Endometrium (tissue), 2 donors: ENCODE data around the gene LGALS3BP.
"Not testable (repeated sequence)": the region's sequence is repeated elsewhere in the genome, so short reads cannot be mapped to it uniquely, and the experiment has no call there.

ENCODE experiments used
- FAIRE-seq: peaks from 2 replicates; lab custom pipeline; 2012; peaks lifted over from hg19 to GRCh38; lab: Jason Lieb, UNC
- donor health status: control.
- donor health status: control.

The LGALS3BP gene, protein sequence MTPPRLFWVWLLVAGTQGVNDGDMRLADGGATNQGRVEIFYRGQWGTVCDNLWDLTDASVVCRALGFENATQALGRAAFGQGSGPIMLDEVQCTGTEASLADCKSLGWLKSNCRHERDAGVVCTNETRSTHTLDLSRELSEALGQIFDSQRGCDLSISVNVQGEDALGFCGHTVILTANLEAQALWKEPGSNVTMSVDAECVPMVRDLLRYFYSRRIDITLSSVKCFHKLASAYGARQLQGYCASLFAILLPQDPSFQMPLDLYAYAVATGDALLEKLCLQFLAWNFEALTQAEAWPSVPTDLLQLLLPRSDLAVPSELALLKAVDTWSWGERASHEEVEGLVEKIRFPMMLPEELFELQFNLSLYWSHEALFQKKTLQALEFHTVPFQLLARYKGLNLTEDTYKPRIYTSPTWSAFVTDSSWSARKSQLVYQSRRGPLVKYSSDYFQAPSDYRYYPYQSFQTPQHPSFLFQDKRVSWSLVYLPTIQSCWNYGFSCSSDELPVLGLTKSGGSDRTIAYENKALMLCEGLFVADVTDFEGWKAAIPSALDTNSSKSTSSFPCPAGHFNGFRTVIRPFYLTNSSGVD

GRCh38 chr17:78979780-78980623 is at the start of gene LGALS3BP:
TSS of gene LGALS3BP (minus strand) at chr17:78979923. CDS start at chr17:78977191, 2,732 bp downstream.
- peak; percentile 59 for FAIRE-seq

GRCh38 chr17:79028496-79029326 is 49.0 kb upstream of the LGALS3BP start:
- FAIRE-seq = no peak

DNA sequence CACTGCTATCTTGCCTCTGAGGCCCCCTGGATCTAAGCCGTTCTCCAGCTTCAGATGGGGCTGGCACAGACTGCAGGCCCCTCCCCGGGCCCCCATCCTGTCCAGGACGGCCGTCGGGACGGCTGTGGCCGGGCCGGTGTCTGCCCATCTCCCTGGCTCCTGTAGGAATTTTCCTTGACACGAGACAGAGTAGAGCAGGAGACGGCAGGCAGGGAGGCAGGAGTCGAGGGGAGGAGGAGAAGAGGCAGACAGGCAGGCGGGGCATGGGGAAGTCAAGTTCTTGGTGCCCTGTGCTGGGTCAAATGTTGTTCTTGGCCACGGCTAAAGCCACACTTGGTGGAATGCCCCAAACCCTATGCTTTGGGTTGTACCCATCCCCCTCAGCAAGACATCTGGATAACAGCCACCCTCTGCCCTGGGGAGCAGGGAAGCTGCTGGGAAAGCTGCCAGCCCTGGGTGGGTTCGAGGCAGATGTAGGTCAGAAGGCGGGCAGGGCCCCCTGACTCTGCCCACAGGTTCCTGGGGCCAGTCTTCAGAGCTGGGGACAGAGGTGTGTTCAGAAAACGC is 48.3 kb upstream of the LGALS3BP start:
- FAIRE-seq = no peak

- no peak for FAIRE-seq
Measured at GRCh38 chr17:79027274-79027924, 47.7 kb upstream of the LGALS3BP start.

DNA sequence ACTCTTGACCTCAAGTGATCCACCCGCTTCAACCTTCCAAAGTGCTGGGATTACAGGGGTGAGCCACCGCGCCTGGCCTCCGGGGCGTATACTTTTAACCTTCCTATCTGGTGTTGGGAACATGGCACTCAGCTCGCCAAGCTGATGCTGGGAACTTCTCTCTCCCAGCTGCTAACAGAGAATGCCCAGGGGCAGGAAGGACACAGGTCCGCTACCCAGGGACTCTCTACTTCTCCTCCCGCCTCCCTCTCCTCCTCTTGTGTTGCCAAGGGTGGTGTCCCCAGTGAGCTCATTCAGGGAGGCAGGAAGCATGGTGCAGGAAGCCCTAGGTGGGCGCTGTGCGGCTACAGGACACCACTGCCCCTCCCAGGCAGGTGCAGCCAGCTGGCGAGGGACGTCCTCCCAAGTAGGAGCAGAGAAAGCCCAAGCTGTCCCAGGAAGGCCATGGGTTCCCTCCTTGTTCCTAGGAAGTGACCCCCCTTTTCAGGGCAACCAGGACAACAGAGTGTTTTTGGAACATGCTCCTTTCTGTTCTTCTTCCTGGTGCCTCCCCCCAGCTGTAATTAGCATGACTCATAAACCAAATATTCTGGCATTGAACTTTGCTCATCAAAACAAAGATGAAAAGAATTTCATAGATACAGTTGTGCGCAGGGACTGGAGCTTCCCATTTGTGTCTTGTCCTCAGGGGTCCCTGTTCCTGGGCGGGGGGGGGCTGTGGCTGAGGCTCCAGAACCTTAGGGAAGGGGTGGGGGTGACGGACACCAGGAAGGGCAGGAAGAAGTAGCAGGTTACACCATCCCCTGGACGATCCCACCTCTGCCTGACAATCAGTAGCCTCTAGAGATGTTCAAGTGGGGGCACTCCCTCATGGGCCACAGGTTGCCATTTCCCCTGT is 46.9 kb upstream of the LGALS3BP start:
- FAIRE-seq = no peak

DNA sequence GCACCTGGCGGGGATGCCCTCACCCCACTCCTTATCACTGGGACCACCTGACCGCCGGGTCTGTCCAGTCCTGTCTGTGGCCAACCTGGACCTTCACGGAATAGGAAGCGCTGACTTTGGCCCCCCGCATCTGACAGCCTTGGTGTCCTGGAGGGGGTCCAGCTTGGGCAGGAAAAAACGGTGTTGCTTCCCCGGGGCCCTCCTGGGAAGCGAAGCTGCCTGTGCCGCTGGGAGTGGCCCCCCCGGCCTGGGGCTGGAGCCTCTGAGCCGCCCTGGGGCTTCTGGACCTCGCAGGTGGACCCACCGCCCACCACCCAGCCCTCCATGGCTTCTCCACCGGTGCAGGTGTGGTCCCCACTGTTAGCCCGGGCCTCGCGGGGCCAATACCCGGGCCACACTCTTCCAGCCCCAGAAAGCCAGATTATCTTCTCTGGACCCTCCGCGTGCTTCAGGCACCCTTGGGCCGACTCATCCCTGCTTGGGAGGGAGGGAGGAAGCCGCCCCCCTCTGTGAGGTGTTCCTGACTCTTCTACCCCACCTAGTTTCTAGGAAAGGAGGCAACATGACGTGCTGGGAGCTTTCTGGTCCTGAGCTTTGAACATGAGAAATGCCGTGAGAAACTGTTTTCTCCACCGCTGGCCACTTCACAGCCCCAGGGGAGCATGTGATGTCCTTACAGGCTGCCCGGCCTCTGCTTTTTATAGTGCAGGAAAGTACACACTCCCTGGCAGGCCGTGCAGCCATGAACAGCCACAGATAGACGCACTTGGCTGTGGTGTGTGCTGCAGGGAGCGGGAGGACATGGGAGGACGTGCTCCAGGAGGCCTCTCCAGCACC is 45.4 kb upstream of the LGALS3BP start:
- FAIRE-seq = no peak

- no peak for FAIRE-seq
Measured at GRCh38 chr17:79023886-79024771, 44.4 kb upstream of the LGALS3BP start, which contains the start of gene C1QTNF1. TSS of gene C1QTNF1 (plus strand) at chr17:79024169. CDS start at chr17:79043969, 19,800 bp downstream.

DNA sequence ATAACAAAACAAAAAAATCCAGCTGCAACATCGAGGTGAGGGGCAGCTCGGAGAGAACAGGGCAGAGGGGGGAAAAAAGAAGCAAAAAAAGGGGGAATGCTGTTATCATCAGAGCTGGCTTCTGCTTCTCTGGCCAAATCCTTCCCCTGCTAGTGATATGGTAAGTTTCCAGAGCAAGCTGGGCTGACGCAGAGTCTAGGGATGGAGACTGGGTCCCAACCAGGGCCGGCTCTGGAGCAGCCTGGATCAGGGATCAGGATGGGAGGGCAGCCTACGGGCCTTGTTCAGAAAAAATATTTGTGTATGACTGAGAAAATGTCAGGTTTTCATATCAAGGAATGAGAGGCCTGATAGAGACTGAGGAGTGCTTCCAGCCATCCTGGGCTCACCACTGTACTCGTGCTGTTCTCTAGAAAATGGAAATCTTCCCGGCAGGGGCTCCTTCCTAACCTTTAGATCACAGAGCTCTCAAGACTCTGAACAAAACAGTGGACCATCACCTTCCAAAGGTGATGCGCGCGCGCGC is 43.5 kb upstream of the LGALS3BP start:
- FAIRE-seq = no peak

DNA sequence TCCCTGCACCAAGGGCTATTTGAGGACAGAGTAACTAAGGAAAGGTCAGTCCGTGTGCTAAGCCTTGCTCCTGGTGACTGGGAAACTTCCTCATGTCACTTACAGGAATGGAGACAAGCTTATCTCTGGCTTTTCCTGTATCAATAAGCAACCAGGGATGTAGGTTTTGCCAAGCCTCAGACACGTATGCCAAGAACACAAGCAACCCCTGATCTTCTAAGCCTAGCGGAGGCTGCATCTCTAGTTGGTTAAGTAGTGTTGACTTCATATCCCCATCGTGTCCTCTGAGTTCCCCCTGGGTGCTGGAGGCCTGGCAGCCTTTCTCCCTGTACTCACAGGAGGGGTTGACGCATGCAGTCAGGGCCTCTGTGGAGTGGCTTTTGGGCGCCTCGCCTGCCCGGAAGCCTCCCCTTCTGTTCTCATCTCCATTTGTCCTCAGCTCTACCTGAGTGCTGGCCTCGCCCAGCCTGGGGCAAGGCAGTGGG is 42.8 kb upstream of the LGALS3BP start:
- no peak for FAIRE-seq

- FAIRE-seq = not testable (repeated sequence)
Measured at GRCh38 chr17:79021929-79022328, 42.2 kb upstream of the LGALS3BP start.

- no peak for FAIRE-seq
Measured at GRCh38 chr17:79020631-79021301, 41.0 kb upstream of the LGALS3BP start.

GRCh38 chr17:79019632-79020584 is 40.2 kb upstream of the LGALS3BP start:
- FAIRE-seq = no peak

DNA sequence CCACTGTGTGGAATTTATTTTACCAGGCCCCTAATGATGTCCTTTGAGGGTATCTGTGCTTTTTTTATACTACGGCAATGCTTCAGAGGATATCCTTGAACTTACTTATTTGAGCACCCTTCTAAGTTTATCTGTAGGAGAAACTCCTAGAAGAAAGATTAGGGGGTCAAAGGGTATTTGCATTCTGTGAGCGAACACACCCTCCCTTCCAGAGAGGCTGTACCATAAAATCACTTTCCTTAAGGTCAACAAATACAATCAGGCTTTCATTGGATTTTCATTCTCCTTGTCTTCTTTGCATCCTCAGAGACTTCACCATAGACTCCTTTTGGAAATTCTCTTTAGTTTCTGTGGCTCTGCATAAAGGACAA is 39.5 kb upstream of the LGALS3BP start:
- FAIRE-seq = no peak

DNA sequence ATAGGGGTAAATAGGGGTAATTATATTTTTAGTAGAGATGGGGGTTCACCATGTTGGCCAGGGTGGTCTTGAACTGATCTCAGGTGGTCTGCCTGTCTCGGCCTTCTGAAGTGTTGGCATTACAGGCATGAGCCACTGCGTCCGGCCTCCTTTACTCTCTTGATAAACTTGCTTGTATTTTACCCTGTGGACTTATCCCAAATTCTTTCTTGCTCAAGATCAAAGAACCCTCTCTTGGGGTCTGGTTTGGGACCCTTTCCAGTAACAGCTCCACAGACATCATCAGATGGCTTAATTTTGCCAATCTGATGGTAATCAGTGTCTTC is 38.6 kb upstream of the LGALS3BP start:
- FAIRE-seq = no peak

- FAIRE-seq = no peak
Measured at GRCh38 chr17:79017546-79018369, 38.0 kb upstream of the LGALS3BP start.
